Stimulated activated CD4-positive, alpha-beta T cell treated with anti-CD3 and anti-CD28 coated beads, Interleukin-12 subunit alpha, Interleukin-12 subunit beta, amount 100 ng/mL, for 4 hours (primary cell): Measurements from ENCODE around the gene LAMA2.

Source experiments
- DNase-seq: peaks from one replicate; pipeline ENCODE4 v3.0.0-alpha.2; 2020

Gene LAMA2

DNA sequence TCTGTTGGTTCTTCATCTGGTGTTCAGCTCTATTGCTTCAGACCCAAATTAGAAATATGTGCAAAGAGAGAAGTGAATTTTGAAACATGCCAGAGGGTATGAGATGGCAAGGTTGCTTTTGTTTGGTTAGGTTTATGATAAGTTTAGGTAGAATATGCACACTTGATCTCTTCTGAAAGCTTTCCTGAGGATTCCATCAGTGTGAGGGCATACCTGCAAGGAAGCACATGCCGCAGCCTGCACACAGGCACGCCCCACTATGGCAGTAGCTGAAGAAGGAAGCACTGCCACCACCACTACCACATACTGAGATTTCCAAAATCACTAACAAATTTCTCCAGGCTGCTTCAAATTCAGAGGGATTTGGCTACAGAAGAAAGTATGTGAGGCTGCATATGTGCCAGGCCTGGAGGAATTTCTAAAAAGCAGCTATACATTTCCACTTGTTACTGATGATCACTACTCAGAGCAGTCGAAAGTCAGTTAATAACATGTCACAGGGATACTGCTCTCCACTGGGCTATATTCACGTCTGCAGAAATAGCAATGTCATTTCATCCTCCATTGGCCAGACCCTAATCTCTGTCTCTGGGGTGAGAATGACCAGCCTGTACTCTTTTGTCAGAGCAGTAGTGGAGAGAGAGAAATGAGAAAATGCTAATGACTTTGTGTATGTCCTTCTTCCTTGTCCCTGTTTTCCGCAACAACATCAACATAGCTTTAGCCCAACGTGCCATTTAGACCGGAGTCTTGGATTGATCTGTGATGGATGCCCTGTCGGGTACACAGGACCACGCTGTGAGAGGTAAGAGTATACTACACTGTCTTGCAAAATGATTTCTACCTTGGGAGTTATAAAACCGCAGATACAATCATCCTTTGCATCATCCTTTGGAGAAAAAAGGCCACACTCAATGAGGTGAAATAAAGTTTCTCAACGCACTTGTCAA lies 396.7 kb downstream of the LAMA2 start:
- DNase-seq = no peak

DNA sequence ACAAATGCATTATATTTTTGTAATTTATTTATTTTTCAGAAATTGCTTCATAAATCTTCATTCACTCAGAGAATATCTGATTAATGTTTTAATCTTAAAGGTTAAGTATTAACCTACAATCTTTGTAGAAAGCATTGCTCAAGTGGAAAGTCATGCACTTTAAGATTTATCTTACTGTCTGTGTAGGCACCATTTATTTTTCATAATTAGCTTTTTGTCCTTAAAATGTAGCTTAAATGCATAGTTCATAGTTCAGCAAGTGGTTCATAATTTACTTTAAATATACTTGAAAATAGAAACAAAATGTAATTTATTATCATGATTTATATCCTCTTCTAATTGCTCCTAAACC lies 397.3 kb downstream of the LAMA2 start:
- no peak for DNase-seq

DNA sequence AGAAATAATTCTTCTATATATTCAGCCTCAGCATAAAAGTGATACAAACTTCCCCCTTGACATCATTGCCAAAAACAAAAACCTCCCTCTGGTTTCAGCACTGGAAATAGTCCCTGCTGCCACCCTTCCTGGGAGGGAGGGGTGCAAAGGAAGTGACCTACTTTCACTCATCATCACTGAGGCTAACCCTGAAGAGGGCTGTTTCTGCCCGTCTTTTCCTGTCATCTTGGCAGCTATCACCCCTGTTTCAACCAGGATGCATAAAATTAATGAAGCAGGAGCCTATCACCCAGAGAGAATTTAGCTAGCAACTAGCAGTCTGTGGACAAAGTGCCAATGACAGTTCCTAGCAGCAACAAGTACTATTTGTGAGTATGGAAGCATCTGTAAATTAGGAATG lies 397.8 kb downstream of the LAMA2 start:
- DNase-seq = peak; percentile 3

DNA sequence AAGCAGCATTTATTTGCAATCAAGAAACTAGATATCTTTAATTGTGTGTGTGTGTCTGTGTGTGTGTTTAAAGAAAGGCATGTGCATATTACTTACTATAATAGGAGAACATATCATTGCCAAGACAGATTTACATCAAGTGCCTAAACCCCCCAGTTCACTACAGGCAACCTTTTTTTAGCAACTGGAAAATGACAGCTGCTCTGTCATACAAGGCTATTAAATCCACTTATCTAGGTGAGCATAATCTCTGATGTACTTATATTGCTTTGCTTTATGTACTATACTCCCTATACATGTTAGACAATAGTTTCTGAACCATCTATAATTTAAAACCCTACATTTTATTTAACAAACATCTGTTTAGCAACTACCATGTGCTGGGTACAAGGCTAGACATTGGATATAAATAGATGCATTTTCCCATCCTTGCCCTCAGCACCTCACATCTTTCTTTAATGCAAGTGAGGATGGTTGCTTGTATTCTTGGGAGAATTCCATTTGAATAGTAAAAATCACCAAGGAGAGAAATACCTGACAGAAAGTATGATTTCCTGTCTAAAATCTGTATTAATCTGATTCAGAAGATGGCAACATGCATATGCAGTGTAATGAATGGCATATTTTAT lies 398.3 kb downstream of the LAMA2 start:
- DNase-seq = no peak

DNA sequence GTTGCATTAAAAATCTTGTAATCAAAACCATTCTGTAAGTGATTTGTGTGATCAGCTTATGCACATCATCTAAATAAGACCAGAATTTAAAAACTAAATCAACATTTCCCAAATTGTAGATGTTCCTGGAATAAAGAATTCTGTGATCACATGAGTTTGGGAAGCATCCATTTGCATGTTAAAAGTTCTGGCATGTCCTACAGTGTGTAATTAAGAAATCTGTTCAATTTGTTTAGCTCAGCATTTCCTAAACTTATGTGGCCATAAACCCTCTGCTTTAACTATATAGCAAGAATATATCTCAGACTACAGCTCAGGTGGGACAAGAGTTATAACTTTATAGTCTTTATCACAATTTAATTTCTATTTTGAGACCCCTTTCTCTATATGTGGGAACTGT lies 399.1 kb downstream of the LAMA2 start:
- DNase-seq = no peak

DNA sequence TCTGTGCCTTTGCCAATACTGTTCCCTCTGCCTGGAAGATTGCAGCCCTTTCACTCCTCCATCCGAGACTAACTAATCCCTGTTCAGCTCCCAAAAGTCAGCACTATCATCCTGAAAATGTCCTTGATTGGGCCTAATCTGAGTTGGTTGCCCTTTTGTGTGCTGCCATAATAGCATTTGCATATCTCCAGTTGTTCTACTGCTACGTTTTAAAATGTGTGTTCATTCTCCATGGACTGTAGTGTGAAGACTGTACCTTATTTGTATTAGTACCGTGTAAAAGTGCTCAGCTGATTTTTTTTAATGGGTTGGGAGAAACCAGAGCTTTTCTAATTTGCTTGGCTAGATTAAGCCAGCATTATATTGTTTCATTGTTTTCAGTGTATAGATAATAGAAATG lies 401.3 kb downstream of the LAMA2 start:
- DNase-seq = no peak

DNA sequence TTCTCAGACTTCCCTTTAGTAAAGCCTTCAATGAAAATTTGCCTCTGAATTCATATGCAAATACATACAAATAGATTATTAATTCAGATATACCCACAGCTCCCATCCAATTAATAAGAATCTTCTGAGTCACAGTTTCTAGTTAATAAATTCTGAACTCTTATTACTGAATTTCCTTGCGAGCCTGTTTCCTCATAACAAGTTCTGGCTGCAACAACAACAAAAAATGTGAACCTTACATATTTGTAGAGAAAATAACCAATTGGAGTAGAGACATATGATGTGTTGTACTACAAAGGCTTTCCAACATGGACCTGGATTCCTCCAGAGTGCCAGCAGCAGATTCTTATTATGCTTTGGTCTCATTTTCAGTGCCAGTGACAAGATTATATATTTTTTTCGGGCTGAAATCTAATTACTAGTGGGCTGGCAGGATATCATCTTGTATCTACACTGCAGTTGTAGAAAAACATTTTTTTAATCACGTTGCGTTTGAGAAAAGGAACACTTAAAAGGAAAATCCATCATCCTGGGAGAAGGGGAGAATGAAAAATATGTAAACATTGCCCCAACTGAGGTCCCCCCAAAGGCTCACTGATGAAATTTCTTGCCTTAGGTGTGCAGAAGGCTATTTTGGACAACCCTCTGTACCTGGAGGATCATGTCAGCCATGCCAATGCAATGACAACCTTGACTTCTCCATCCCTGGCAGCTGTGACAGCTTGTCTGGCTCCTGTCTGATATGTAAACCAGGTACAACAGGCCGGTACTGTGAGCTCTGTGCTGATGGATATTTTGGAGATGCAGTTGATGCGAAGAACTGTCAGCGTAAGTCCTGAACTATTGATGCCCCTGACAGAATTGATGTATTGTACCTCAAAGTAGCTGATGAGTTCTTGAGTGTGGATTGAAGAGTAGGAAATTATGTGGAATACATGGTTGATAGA lies 404.6 kb downstream of the LAMA2 start:
- DNase-seq = no peak

DNA sequence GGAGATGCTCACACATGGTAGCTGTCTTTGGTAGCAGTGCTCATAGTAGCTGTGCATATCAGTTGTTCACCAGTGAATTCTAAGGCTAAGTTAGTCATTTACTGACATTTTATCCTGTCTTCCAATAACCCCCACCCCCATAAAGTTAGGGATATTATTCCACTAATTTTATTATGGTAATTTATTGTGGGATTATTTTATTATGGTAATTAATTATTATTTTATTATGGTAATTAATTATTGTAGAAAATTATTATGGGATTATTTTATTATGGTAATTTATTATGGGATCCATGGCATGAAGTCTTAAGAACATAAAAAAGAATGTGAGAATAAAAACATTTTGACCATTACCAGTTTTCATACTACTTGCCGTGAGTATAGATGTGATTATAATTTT lies 406.5 kb downstream of the LAMA2 start:
- DNase-seq = no peak

DNA sequence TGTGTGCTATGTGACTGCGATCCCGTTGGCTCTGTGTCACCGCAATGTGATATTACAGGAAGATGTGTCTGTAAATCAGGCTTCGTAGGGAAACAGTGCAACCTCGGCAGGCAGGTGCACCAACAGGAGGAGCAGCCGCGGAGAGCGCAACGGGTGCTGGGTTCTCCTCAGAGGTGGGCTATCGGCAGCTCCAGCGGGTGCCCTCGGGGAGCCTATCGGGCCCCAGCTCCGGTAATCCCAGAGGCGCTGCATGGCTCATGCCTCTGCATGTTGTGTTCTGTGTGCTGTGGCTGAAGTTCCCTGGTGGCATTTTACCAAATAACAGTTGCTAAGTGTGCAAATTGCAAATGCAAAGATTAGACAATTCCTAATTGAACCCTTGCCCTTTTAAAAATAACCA lies 409.9 kb downstream of the LAMA2 start:
- no peak for DNase-seq

DNA sequence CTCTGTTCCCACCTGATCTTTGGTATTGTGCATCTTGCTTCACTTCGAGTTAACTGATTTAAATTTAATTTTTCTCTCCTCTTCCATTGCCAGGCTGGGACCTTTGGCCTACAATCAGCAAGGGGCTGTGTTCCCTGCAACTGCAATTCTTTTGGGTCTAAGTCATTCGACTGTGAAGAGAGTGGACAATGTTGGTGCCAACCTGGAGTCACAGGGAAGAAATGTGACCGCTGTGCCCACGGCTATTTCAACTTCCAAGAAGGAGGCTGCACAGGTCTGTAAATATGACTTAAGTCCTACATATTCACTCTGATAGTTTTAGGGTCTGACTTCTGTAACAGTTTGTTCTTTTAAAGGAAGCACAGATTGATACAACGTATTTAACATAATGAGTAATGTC lies 414.7 kb downstream of the LAMA2 start:
- DNase-seq = no peak

DNA sequence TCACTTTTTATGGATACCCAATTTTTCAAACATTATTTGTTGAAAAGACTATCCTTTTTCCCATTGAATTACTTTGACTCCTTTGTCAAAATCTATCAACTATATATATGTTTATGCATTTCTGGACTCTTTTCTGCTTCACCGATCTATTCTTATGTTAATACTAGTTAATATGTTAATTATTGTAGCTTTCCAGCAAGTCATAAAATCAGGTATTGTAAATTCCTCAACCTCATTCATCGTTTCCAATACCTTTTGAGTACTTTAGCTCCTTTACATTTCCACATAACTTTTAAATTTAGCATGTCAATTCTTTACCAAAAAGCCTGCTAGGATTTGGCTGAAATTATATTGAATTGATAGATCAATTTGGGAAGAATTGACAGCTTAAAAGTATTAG lies 419.7 kb downstream of the LAMA2 start:
- no peak for DNase-seq

DNA sequence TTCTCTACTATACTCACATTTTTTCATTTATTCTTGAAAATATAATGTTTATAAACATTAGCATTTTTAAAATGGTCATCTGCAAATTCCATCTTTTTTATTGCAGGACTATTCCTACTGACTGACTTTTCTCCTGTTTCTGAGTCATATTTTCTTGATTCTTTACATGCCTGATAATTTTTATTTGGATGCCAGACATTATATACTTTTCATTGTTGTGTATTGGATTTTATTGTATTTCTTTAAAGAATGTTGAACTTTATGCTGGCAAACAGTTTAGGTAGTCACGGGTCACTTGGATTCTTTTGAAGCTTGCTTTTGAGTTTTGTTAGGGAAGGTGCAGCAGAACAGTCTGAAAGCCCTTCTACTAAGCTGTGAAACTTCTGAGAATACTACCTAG lies 423.9 kb downstream of the LAMA2 start:
- DNase-seq = no peak

DNA sequence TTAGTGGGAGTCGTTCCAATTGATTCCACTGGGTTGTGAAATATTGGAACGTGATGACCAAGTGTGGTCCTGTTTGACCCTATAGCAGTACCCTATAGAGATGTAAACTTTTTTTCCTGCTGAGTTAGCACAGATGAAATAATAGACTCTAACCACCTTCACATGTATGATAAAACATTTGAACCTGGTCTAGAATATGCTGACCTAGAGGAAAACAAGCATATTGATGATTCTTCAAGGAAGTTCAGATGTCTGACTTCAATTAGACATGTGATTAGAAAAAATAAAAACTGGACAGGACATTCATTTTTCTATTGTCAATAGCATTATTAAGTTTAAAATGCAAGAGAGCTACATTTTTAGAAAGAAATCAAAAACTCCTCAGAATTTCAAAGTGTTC lies 424.9 kb downstream of the LAMA2 start:
- DNase-seq = no peak

DNA sequence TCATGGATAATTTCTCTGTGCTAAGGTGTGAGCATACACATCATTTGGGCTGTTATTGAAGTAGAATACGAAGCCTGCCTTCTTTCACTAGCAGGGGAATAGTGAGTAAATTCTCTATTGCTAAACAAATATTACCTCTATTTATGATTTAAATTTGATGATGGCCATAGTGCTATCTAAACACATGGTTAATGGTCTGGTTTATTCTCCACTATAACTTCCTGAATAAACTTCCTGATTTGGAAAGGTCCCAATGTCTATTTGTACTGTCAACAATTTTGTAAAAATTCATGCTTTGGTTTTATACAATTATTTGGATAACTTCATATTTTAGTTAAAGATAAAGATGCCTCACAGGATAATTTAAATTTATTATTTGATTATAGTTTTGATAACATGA lies 426.2 kb downstream of the LAMA2 start:
- DNase-seq = no peak

DNA sequence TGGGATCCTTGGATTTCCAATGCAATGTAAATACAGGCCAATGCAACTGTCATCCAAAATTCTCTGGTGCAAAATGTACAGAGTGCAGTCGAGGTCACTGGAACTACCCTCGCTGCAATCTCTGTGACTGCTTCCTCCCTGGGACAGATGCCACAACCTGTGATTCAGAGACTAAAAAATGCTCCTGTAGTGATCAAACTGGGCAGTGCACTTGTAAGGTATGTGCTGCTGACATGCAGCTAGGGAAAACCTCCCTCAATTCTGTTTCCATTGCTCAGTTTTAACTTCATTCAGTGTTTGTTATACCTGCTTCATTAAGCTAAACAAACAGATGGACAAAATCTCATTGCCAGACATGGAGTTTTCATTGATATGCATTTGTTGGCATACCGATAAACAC lies 429.9 kb downstream of the LAMA2 start:
- no peak for DNase-seq

DNA sequence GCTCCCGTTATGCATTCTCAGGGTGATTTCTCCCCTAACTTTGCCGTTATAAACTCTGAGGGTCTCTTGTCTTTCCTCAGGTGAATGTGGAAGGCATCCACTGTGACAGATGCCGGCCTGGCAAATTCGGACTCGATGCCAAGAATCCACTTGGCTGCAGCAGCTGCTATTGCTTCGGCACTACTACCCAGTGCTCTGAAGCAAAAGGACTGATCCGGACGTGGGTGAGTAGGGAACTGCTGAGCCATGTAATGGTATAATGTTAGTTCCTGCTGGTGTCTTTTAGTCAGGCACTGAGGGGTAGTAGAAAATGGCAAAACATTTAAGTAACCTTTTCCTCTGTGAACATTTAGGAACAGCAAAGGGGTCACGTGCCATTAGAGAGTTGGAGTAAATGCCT lies 431.6 kb downstream of the LAMA2 start:
- DNase-seq = no peak

DNA sequence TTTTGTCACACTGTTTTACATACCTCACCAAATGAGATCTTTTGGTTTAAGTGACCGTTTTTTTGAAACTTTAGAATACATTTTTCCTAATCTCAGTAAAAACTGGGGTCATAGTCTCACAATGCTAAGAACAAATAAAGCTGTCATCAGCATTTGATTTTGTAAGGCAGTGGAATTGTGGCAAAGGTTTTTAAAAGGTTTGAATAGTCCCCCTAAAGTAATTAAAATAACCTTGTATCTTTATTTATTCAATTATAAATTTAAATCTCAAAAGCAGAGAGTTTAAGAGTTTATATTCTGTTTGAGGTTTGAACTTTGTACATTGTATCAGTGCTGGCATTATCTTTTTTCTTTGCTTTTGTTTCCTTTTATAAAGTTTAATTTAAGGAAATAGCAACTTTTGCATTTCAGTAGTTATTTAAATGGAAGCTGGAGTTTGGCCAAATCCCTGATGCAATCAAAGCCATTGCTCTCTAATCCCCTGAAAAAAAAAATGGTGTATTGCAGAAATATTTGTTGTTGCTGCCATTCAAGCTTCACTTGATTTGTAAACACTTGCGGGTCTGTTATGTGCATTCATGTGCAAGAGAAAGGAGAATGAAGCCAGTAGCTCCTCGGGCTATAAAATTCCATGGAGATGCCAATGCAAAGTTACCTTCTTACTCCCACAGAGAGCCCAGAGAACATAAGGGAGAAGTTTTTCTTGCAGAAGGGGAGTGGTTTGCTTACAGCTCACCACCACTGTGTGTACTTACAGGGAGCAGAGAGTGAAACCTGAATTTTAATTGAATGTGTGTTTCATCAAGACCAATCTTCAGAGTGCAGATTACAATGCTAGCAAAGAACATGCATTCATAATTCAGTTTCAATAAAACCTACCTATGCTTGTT lies 435.2 kb downstream of the LAMA2 start:
- no peak for DNase-seq

DNA sequence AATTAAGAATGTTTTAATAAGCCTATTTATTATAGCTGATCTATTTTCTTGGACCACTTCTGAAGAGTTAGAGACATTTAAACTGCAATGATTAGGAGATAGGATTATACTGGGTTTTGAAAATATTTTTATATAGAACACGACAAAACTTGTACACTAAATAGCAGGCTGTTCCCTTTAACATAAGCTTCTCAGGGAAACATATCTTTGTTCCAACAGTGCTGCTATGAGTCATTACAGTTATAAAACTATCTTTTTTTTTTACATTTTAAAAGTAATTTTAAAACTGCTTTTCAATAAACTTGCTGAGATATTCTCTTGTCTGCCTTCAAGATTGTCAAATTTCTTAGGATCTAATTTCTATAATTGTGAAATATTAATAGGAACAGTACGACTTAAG lies 438.0 kb downstream of the LAMA2 start:
- DNase-seq = no peak

DNA sequence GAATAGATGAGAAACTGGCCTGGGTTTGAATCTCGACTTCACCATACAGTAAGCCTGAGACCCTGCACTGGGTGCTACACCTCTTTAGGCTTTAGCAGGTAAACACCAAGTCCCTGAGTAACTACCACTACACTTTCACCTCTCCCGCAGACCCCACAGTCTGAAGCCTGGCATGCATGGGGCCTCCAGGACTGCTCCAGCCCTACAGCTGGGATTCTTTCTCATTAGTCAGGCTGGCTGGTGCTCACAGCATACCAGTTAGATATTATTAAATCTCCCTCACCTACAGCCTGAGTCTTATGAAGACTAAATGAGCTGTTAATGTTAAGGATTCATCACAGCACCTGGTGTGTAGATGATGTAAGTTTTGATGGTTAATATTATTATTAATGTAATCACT lies 438.4 kb downstream of the LAMA2 start:
- DNase-seq = no peak

DNA sequence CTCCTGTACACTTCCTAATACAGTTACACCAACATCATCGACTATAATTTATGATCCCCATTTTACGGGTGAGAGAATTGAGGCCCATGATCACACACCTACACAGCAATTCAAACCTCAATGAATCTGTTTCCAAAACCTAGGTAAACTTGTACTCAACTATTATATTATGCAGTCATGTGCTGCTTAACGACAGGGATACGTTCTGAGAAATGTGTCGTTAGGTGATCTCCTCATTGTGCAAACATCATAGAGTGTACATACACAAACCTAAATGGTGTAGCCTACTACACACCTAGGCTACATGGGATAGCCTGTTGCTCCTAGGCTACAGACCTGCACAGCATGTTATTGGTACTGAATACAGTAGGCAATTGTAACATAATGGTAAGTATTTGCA lies 441.4 kb downstream of the LAMA2 start:
- DNase-seq = no peak

DNA sequence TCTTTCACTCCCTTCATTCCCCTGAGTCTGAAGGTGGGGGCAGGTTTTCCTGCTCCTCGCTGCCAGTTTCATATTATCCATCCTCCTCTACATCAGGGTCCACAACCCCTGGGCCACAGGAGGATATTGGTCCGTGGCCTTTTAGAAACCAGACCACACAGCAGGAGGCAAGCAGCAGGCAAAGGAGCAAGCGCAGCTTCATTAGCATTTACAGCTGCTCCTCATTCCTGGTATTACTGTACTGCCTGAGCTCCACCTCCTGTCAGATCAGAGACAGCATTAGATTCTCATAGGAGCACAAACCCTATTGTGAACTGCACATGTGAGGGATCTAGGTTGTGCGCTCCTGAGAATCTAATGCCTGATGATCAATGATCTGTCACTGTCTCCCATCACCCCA lies 446.7 kb downstream of the LAMA2 start:
- no peak for DNase-seq

DNA sequence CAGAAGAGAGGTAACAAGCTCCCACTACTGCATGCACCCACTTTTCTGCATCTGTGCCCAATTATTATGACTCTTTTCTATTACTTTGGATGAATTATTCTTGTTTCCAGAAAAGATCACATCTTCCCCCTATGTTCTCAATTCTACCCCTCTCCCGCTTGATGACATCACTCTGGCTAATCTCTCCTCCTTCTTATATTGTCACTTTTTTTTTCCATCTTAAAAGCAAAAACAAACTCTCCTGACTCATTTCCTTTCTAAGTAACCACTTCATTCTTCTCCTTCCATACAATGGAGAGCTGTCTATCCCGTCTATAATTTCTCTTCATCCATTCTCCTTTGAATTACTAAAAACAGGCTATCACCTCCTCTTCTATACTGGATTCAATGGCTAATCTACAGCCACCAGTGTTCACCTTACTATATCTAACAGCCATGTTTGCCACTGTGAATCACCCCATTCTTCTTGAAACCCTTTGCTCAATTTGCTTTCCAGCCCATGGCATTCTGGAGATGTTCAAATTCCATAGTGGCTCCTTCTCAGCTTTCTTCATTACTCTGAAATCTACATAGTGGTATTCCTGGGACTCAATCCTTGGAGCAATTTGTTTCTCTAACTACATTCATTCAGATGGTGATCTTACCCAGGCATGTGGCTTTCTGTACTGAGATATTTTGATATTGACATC lies 448.7 kb downstream of the LAMA2 start:
- no peak for DNase-seq
